Measurements from ENCODE around the gene CCNJL. TPM values are rescaled to one million over a fixed set of nuclear protein-coding genes. Genes with fewer than 3 reads are reported as not detected.

Gene CCNJL
- total and polyA plus RNA-seq, 2 of the 8 experiments (the other 6 are each of a cell fraction or from before 2014, with no cell fraction given), result 34.6 to 44.7 TPM

GRCh38 chr5:160312960-160313727, 780 bp upstream of the CCNJL start:
- Histone ChIP-seq H3K4me3 (ENCODE audit: extremely low read depth in 1 of 4, insufficient read depth in 2 of 4, low read depth in 3 of 4, low read length in 4 of 4) (peak overlapping the region; percentile 87 to 93 (median 92); a peak in 6 of 8 replicates), H2AFZ (ENCODE audit: low read length) (peak overlapping the region; percentile 85; the same call in 1 of the 2 replicates), H4K8ac (ENCODE audit: extremely low read depth, insufficient read depth, low read length) (no peak overlapping the region), H3K79me2 (ENCODE audit: control insufficient read depth in 1 of 2, insufficient read depth in 2 of 2, low read length in 2 of 2) (peaks cover 13 to 41% of the 10 kb centered on the region in 2 experiments), H3K79me1 (ENCODE audit: low read depth, low read length) (peaks cover 13% of the 10 kb centered on the region; the same call in 1 of the 2 replicates), H4K20me1 (replicated peaks in 1 of 2; ENCODE audit: control insufficient read depth in 1 of 2, insufficient read depth in 2 of 2, low read length in 2 of 2) (peaks cover 11 to 17% of the 10 kb centered on the region in 2 experiments), H2BK20ac (ENCODE audit: low read length) (no peak overlapping the region), H3K23me2 (ENCODE audit: low read depth, low read length) (peaks cover 5% of the 10 kb centered on the region; the same call in 1 of the 2 replicates), H3K9ac (replicated peaks in 1 of 4; ENCODE audit: extremely low read depth in 1 of 4, low read depth in 3 of 4, low read length in 3 of 4) (peak overlapping the region; percentile 73 to 85 (median 78)), H3K56ac (replicated peaks; ENCODE audit: insufficient read length, low read depth, low read length) (no peak overlapping the region), H3K4me1 (replicated peaks in 1 of 4; ENCODE audit: control insufficient read depth in 3 of 4, insufficient read depth in 4 of 4, low read length in 3 of 4) (peaks cover 4 to 7% (median 6%) of the 10 kb centered on the region in 4 experiments; a peak in 5 of 7 replicates), H3K18ac (ENCODE audit: extremely low read depth, low read length) (peak overlapping the region; percentile 65; the same call in 1 of the 2 replicates), H2BK12ac (ENCODE audit: low read depth, low read length) (peak overlapping the region; percentile 32; the same call in 1 of the 2 replicates), H4K5ac (ENCODE audit: insufficient read length, low read depth, low read length) (peak overlapping the region; percentile 48), H4K91ac (replicated peaks; ENCODE audit: insufficient read length, low read length) (no peak overlapping the region), H3K14ac (ENCODE audit: insufficient read length) (no peak overlapping the region), H3K36me3 (ENCODE audit: control insufficient read depth in 2 of 4, insufficient read depth in 4 of 4, low read length in 3 of 4) (peaks cover 0 to 19% (median 4%) of the 10 kb centered on the region in 4 experiments; a peak in 6 of 8 replicates), H2BK15ac (ENCODE audit: low read length) (no peak overlapping the region), H2AK5ac (ENCODE audit: low read depth, low read length) (no peak overlapping the region), H2BK120ac (replicated peaks; ENCODE audit: low read depth, low read length) (peak overlapping the region; percentile 5), H2BK5ac (ENCODE audit: low read depth, low read length) (peak overlapping the region; percentile 93; the same call in 1 of the 2 replicates), H3K4ac (replicated peaks; ENCODE audit: insufficient read length, low read depth, low read length) (no peak overlapping the region), H3K9me3 (ENCODE audit: insufficient read depth in 2 of 2, low read depth in 1 of 2, low read length in 1 of 2) (no peaks in the 10 kb centered on the region), H3K4me2 (ENCODE audit: insufficient read depth in 1 of 2, low read depth in 2 of 2, low read length in 2 of 2) (peak overlapping the region; percentile 90 to 96), H3K23ac (ENCODE audit: insufficient read length) (no peak overlapping the region), H3K27ac (ENCODE audit: low read depth, low read length) (0 out of 2 replicates have a peak overlapping the region, but pooled peaks have one; percentile 43), H3K27me3 (replicated peaks in 1 of 4; ENCODE audit: control insufficient read depth in 3 of 4, extremely low read depth in 1 of 4, insufficient read depth in 3 of 4, low read length in 3 of 4) (no peaks in the 10 kb centered on the region)
- 31% methylated on average over 8 of the region's 8 CpGs; no CpG with 5 or more reads in 1 of the 2 experiments for WGBS, 2 experiments (ENCODE audit: extremely low coverage in 1 of 2, insufficient coverage in 1 of 2, insufficient read length in 1 of 2, insufficient replicate concordance in 2 of 2, low coverage in 1 of 2, low lambda C conversion rate in 2 of 2, missing lambda C conversion rate in 1 of 2)
- ChIA-PET CTCF (ENCODE audit: partially characterized antibody) (interaction anchor here (0.6 to 3.5 kb wide), 5 partner anchors 25 to 124 kb away, joined by 3 to 20 read pairs (median 3); no protein-coding TSS in a partner anchor), POLR2A (ENCODE audit: partially characterized antibody) (interaction anchor here (0.9 to 3.4 kb wide), 10 partner anchors 15 to 83 kb away, joined by 3 to 25 read pairs (median 4); partner anchors contain the start of gene FABP6)
- FAIRE-seq (no peak), DNase-seq (ENCODE audit: low read depth in 1 of 2, low spot score in 2 of 2) (no peak)
- no peak for TF ChIP-seq ZNF274 (IDR thresholded peaks at IDR 0.05; ENCODE audit: borderline replicate concordance, extremely low read depth, low read length)
- TF ChIP-seq ASH2L (IDR thresholded peaks at IDR 0.05; ENCODE audit: low read length), result no peak
- no peak for TF ChIP-seq KDM4A (IDR thresholded peaks at IDR 0.05; ENCODE audit: low read depth, low read length, severe bottlenecking)

Data from H1 (cell line).